WERI-Rb-1 (cell line): ENCODE measurements around the gene ERLIN1.

Experiments used
- DNase-seq: peaks from one replicate; pipeline ENCODE4 v3.0.0-alpha.2; 2020
- H3K27ac ChIP-seq: fragments of 250-450 bp; sonication (Bioruptor Pico); 2 replicates; pipeline ENCODE4 v1.5.1; 2020; ENCODE audit warnings: mild to moderate bottlenecking, moderate library complexity
- H3K27me3 ChIP-seq: fragments of 250-450 bp; sonication (Bioruptor Pico); 2 replicates; pipeline ENCODE4 v1.5.1; 2021; ENCODE audit warnings: mild to moderate bottlenecking, low read depth, moderate library complexity; ENCODE audit not compliant: insufficient read depth, severe bottlenecking
- H3K36me3 ChIP-seq: fragments of 250-450 bp; sonication (Bioruptor Pico); 2 replicates; pipeline ENCODE4 v1.5.1; 2020; ENCODE audit warnings: mild to moderate bottlenecking, moderate library complexity
- H3K4me3 ChIP-seq: 2 replicates; pipeline ENCODE4 v1.5.1; 2011; ENCODE audit warnings: low read depth, mild to moderate bottlenecking, control low read depth, low read length
- H3K9me3 ChIP-seq: fragments of 250-450 bp; sonication (Bioruptor Pico); 2 replicates; pipeline ENCODE4 v1.5.1; 2021; ENCODE audit warnings: mild to moderate bottlenecking, moderate library complexity; ENCODE audit not compliant: severe bottlenecking
- TF ChIP-seq, protein P1 (sequence below): IDR thresholded peaks from 2 replicates; pipeline ENCODE4 v1.5.1; 2011; ENCODE audit warnings: low read depth, mild to moderate bottlenecking, control low read depth, inconsistent platforms, low read length

The ERLIN1 gene

DNA sequence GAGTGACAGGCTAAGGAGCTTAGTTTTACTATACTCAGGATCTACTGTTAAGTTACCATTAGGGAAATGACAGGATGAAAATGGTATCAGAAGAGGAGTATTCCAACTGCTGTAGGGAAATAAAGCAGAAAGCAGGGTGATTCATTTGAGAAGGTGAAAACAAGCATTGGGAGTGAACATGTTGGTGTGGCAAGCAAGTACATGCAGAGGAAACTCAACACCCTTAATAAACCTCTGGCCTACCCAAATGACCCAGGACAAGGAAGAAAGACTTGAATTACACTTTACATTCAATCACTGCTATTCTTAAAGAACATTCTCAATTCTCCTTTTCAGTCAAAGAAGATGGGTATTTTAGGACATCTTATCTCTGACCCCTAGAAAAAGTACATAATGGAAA lies 28.7 kb downstream of the ERLIN1 start:
- no peaks in the 10 kb centered on the region for H3K9me3 ChIP-seq

DNA sequence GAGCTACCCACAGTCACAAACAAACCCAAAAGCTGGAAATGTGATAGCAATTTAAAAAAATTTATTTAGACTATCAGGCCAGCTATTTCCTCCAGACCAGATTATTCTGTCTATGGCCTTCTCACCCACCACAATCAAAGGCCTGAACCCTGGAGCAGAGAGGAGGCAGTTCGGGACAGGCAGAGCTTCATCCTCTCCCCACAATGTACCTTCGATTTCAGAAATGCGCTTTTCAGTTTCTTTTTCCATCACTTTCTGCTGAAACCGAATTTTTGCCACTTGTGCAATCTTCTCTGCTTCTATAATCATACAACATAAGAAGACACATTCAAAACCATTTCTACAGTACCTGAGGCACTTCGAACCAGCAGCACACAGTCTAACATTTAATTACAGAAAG lies 29.9 kb downstream of the ERLIN1 start:
- Histone ChIP-seq H3K9me3 (no peaks in the 10 kb centered on the region), H3K36me3 (peaks cover 64% of the 10 kb centered on the region), H3K27me3 (no peaks in the 10 kb centered on the region), H3K27ac (no peak overlapping the region), H3K4me3 (no peak overlapping the region)
- TF ChIP-seq, protein P1, sequence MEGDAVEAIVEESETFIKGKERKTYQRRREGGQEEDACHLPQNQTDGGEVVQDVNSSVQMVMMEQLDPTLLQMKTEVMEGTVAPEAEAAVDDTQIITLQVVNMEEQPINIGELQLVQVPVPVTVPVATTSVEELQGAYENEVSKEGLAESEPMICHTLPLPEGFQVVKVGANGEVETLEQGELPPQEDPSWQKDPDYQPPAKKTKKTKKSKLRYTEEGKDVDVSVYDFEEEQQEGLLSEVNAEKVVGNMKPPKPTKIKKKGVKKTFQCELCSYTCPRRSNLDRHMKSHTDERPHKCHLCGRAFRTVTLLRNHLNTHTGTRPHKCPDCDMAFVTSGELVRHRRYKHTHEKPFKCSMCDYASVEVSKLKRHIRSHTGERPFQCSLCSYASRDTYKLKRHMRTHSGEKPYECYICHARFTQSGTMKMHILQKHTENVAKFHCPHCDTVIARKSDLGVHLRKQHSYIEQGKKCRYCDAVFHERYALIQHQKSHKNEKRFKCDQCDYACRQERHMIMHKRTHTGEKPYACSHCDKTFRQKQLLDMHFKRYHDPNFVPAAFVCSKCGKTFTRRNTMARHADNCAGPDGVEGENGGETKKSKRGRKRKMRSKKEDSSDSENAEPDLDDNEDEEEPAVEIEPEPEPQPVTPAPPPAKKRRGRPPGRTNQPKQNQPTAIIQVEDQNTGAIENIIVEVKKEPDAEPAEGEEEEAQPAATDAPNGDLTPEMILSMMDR, result no peak
- DNase-seq, result no peak

More for the DNA sequence above, 28.7 kb downstream of the ERLIN1 start:
- Histone ChIP-seq H3K27me3 (no peaks in the 10 kb centered on the region), H3K36me3 (peaks cover 61% of the 10 kb centered on the region), H3K27ac (no peak overlapping the region), H3K4me3 (no peak overlapping the region)
- TF ChIP-seq, protein P1, result no peak
- no peak for DNase-seq

DNA sequence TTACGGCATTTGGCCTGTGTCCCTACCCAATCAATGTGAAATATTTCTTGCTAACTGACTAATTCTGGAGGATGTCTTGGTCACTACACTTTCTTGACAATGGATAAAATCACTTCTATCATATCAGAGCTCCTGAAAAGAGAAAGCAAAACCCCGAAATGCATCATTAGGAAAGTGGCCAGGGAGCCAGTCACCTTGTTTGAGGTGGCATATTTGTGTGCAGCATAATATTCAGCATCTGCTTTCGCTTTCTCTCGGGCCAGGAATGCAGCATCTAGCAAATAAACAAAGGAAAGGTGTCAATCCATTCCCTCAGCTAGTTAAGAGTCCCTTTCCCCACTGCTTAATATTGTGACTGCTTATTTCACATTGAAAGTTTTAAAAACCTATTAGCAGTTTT lies 31.2 kb downstream of the ERLIN1 start:
- Histone ChIP-seq H3K27me3 (no peaks in the 10 kb centered on the region), H3K4me3 (no peak overlapping the region), H3K9me3 (no peaks in the 10 kb centered on the region), H3K27ac (no peak overlapping the region), H3K36me3 (peaks cover 68% of the 10 kb centered on the region)
- no peak for DNase-seq
- TF ChIP-seq, protein P1, result no peak

DNA sequence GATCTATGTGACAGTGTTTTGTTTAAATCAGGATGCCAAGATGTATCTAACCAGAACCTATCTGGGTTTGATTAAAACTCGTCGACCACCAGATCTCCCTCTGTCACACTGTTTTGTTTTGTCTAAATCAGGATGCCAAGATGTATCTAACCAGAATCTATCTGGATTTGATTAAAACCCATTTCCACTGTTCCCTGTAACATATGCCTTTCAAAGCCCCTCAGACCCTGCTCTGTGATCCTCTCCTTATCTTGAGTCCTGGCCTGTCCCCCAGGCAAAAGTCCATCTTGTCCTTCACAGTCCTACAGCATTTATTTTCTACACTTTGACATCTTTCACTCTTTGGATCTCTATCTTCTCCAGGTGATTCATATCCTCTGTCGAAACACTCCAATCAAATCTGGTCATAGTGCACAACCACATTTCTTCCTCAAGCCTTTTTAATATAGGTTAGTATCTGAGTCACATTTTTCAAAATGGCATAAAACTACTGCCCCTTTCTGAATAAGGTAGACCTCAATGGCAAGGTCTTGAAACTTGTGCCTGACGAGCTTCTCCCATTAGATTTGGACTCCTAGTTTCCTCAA lies 32.5 kb downstream of the ERLIN1 start:
- no peak overlapping the region for H3K27ac ChIP-seq
- no peaks in the 10 kb centered on the region for H3K9me3 ChIP-seq
- TF ChIP-seq, protein P1, result no peak
- DNase-seq, result no peak
- H3K36me3 ChIP-seq, result peaks cover 64% of the 10 kb centered on the region
- no peak overlapping the region for H3K4me3 ChIP-seq
- H3K27me3 ChIP-seq, result no peaks in the 10 kb centered on the region

DNA sequence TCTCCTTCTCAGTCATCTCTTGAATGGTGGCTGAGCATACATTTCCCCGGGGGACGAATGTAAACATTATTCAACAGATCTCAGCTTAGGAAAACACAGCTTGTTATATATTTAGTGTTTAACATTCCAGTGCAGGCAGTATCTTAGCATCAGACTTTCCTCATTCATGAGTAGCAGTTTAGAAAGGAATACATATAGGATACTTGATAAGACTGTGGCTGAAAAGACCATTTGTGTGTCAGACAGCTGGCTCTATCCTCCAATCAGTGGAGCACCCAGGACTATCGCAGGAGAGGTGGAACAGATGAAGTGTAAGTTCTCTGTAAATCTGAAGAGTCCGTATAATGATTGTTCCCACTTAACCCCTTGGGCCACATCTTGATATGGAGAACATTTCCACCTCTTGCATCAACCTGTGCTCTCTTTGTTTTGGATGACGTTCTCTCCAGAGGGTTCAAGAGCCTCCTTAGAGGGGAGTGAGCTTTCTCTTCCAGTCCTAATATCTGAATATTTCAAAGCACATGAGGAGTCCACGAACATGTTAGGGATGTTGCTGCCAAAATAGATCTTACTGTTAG lies 34.0 kb downstream of the ERLIN1 start:
- Histone ChIP-seq H3K4me3 (no peak overlapping the region), H3K27me3 (no peaks in the 10 kb centered on the region), H3K36me3 (peaks cover 60% of the 10 kb centered on the region), H3K9me3 (no peaks in the 10 kb centered on the region), H3K27ac (no peak overlapping the region)
- TF ChIP-seq, protein P1, result no peak
- DNase-seq, result no peak
